ENCODE results near the gene ABCA4.
A peak's percentile ranks its signal among the peaks of the same experiment; 100 is the strongest.

DNA sequence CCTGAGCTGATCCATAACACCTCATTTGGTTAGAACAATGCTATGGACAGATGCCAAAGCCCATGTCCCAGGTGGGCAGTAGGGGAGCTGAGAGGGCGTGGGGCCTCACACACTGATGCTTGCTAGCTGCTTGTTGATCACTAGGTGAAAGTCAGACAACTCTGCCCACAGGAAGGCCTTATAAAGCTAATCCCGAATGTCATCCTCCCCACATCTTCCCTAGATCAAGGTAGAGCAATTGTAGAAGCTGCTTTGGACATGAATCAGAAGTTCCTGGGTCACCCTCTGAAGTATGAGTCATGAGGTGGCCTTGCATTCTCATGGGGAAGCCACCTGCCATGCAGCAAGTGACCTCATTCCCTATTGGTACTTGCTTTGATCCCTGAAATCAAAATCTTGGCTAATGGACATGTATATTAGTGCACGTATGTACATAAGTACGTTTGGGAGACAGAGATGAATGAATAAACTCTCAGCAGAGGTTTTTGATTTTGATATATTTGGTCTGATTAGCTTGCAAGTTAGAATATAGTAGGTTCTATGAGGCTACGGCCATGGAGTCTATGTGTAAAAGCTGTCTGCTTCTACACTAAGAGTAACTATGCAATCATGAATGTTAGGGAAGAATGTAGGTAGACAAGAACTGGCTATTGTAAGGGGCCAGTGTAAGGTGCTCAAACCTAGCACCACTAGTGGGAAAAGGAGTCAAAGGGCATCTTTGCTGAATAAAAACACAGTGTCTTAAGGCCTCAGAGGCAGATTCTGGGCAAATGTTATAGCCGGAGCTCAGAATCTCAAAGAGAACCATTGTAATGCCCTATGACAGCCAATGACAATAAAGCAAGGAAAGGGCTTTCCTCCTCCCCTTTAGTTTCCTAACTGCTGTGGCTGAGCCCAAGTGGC, 52.6 kb downstream of the ABCA4 start:
- TF ChIP-seq, protein P1, sequence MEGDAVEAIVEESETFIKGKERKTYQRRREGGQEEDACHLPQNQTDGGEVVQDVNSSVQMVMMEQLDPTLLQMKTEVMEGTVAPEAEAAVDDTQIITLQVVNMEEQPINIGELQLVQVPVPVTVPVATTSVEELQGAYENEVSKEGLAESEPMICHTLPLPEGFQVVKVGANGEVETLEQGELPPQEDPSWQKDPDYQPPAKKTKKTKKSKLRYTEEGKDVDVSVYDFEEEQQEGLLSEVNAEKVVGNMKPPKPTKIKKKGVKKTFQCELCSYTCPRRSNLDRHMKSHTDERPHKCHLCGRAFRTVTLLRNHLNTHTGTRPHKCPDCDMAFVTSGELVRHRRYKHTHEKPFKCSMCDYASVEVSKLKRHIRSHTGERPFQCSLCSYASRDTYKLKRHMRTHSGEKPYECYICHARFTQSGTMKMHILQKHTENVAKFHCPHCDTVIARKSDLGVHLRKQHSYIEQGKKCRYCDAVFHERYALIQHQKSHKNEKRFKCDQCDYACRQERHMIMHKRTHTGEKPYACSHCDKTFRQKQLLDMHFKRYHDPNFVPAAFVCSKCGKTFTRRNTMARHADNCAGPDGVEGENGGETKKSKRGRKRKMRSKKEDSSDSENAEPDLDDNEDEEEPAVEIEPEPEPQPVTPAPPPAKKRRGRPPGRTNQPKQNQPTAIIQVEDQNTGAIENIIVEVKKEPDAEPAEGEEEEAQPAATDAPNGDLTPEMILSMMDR (IDR thresholded peaks at IDR 0.05), result no peak
- peak; percentile 55; the same call in 1 of the 2 replicates for TF ChIP-seq TCF7L2 (IDR thresholded peaks at IDR 0.05; ENCODE audit: low read depth, low read length)
- TF ChIP-seq, protein P2, sequence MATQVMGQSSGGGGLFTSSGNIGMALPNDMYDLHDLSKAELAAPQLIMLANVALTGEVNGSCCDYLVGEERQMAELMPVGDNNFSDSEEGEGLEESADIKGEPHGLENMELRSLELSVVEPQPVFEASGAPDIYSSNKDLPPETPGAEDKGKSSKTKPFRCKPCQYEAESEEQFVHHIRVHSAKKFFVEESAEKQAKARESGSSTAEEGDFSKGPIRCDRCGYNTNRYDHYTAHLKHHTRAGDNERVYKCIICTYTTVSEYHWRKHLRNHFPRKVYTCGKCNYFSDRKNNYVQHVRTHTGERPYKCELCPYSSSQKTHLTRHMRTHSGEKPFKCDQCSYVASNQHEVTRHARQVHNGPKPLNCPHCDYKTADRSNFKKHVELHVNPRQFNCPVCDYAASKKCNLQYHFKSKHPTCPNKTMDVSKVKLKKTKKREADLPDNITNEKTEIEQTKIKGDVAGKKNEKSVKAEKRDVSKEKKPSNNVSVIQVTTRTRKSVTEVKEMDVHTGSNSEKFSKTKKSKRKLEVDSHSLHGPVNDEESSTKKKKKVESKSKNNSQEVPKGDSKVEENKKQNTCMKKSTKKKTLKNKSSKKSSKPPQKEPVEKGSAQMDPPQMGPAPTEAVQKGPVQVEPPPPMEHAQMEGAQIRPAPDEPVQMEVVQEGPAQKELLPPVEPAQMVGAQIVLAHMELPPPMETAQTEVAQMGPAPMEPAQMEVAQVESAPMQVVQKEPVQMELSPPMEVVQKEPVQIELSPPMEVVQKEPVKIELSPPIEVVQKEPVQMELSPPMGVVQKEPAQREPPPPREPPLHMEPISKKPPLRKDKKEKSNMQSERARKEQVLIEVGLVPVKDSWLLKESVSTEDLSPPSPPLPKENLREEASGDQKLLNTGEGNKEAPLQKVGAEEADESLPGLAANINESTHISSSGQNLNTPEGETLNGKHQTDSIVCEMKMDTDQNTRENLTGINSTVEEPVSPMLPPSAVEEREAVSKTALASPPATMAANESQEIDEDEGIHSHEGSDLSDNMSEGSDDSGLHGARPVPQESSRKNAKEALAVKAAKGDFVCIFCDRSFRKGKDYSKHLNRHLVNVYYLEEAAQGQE (IDR thresholded peaks at IDR 0.05; ENCODE audit: insufficient read depth in 1 of 2, low read depth in 2 of 2, low read length in 1 of 2), result no peak

All from Panc1 (cell line).